AML-193 (cell line): ENCODE data around the gene CACNA1B.

Source experiments
- DNase-seq, 2 experiments: peaks; one replicate each; lab custom pipeline; 2025; lab: John Stamatoyannopoulos, UW

Gene CACNA1B

DNA sequence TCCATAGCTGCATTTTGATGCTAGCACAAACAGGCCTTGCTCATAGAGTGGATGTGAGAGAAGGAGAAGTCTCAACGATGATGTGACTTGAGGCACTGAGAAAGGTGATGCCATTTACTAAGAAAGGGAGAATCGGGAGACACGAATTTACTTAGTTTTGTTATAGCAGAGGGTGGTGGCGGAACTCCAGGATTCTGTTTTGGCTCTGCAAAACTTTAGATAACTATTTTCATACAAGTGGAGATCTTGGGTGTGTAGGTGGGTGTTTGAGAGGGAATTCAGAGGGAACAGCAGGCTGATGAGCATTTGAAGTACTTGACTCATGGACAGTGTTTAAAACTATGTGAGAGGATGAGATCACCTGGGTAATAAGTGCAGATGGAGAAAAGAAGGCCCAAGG, 43.2 kb downstream of the CACNA1B start:
- no peak for DNase-seq

DNA sequence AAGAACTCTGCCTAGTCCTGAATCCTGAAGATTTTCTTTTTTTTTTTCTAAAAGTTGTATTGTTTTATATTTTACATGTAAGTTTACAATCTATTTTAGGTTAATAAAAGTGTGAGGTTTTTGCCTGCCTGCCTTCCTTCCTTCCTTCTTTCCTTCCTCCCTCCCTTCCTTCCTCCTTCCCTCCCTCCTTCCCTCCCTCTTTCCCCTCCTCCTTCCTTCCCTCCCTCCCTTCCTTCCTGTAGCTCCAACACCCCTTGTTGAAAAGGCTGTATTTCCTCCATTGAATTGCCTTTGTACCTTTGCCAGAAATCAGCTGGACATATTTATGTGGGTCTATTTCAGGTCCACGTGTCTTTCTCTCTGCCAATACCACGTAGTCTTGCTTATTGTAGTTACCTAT, 46.6 kb downstream of the CACNA1B start:
- DNase-seq: no peak

DNA sequence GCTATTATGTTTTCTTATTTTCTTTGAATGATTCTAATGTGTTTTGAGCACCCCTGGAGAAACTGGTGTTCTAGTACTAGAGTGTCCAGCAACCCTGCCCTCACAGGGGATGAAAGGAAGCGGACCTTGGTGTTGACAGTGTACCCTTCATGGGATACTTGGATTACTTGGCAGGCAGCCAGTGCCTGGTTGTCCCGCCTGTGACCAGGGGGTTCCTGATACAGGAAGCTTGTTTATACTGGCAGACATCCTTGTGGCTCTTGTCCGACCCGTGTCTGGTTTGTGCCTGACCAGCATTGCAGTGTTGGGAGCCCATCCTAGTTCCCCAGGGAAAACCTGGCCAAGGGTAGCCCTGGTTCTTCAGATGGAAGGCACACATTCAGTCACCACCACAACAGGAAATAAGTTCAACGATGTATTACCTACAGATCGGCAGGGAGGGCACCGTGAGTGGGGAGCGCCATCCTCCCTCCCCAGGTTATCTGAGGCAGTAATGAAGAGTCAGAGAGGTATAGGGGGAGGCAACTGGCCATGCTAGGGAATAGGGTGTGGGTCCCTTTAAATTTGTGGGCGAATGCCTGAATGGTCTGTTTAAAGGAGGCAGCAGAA, 47.3 kb downstream of the CACNA1B start:
- DNase-seq: no peak

DNA sequence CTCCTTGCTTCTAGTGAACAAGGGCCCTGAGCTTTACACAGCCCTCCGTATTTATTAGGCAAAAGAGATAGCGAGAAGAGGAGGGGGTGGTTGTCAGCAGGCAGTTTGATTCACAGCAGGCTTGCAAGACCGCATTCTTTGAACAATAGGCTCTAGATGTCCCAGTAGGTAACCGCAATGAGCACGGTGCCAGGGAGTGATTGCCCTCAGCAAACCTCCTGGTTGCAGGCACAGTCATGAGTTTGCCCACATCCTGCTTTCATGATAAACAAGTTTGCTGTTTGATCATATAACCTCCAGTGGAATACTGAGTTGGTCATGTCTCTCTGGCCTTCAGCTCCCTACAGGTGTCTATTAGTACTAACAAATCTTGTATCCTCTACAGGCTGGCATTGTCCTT, 66.1 kb downstream of the CACNA1B start:
- DNase-seq: no peak

DNA sequence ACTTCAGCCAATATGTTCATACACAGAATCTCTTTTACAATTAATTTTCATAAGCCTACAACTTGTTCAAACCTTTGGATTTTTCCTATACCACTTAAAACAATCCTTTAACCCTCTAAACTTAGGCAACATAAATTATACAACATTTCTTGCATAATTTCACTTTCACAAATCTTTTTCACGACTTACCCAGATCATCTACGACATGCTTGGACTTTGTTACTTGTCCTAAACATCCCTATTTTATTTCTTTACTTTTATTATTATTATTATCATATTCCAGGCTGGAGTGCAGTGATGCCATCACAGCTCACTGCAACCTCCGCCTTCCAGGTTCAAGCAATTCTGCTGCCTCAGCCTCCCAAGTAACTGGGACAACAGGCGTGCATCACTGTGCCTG, 68.0 kb downstream of the CACNA1B start:
- DNase-seq: no peak

DNA sequence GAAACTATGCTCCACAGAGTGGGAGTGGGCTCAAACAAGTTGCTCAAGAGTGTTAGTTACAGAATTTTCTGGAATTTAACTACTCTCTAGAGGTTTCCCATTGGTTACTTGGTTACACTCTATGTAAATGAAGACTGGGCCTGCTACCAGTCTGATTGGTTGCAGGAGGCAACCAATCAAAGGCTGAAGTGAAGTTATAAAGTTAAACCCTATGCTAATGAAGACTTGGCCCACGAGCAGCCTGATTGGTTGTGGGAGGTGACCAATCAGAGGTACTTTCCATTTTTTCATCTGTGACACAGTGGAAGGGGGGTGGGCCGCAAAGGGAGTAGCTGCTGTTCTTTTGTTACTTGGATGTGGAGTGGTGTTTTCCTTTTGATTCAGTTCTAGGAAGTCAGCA, 69.4 kb downstream of the CACNA1B start:
- DNase-seq: no peak

DNA sequence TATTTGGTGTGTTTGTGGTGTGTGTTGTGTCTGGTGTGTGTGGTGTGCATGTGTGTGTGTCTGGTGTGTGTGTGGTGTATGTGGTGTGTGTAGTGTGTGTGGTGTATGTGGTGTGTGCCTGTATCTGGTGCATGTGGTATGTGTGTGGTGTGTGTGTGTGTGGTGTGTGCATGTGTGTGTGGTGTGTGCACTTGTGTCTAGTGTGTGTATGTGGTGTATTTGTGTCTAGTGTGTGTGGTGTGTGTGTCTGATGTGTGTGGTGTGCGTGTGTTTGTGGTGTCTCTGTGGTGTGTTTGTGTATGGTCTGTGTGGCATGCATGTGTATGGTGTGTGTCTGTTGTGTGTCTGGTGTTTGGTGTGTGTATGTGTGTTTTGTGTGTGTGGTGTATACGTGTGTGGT, 71.1 kb downstream of the CACNA1B start:
- no peak for DNase-seq

DNA sequence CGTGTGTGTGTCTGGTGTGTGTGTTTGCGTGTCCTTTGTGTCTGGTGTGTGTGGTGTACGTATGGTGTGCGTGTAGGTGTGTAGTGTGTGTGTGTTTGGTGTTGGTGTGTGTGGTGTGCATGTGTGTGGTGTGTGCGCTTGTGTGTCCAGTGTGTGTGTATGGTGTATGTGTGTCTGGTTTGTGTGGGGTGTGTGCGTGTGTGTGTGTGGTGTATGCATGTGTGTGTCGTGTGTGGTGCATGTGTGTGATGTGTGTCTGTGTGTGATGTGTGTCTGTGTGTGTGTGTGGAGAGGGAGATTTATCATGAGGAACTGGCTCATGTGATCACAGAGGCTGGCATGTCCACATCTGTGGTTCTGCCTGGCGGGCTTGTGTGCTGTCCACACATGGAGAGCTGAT, 71.7 kb downstream of the CACNA1B start:
- no peak for DNase-seq

DNA sequence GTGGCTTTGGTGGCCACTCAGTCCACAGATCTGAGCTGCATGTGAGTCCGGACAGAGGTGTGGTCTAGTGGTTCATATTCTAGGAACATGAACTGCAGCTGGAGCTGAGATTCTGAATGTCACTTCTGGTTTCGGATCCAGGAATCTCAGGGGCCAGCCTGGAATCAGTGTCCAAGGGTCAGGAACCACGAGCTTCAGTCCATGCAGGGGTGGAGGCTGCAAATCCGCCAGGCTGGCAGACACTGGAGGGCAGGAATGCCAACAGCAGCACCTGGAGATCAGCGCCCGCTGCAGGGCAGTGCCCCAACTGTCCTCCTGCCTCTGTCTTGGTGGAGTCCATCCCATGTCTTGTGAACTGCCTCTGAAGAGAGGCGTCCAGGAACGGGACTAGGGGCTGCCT, 73.5 kb downstream of the CACNA1B start:
- no peak for DNase-seq

DNA sequence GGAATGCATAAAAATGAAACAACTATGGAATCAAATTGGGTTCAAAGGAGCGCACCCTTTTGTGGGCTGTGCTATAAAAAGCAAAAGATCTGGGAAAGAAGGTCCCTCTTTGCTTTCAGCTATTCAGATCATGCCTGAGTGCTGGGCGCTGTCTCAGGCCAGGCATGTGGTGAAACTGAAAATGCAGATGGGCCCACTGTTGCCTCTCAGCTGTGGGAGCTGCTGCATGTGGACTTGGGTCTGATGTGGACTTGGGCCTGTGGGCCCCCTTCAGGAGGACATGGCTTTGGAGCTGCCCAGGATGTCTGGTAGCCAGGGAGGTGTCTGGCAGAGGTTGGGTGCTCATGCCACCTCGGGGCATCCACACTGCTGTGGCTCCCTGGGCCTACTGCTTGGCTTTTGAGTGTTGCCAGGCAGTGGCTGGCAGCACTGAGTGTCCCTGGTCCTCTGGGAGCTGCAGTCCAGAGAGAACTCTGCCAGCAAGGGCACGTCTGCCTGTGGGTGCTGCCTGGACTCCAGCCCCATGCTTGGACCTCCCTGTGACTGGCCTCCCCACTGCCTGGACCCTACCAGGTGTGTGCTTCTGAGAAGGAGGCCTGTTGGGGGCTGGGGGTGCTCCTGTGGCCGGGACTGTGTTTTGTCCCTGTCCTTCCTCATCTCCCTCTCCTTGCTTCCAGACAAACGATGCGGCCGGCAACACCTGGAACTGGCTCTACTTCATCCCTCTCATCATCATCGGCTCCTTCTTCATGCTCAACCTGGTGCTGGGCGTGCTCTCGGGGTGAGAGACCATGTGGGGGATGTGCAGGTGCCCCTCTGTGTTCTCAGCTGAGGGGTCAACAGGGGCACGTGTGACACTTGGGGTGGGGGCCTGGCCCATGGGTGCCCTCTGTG, 74.3 kb downstream of the CACNA1B start:
- DNase-seq: no peak

DNA sequence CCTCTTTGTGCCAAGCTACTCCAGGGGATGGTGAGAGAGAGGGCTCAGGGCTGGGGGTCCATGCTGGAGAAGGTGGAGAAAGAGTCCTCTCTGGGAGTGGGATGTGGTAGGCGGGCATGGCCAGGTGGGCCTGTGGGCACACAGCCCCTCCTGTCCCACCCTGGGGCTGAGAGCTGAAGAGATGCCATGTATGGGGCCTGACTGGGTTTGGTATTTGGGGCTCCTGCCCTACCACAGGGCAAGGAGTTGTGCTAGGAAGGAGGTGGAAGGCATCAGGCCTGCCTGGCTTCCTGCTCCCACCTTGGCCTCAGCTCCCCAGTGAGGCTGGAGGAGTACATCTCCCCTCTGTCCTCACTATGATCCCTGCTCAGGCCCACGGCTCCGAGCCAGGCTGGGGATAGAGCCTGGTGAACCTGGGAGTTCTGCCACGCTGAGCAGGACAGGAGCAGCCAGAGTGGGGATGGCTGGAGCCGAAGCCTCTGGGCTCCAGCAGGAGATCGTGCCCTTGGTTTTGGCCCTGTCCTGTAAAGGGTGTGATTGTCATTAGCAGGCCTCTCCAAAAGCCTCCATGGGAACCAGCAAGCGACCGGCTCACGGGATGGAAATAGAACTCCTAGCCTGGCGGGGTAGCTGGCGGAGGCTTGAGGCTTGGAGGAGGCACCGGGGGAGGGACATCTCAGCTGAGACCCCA, 75.5 kb downstream of the CACNA1B start:
- DNase-seq: no peak

DNA sequence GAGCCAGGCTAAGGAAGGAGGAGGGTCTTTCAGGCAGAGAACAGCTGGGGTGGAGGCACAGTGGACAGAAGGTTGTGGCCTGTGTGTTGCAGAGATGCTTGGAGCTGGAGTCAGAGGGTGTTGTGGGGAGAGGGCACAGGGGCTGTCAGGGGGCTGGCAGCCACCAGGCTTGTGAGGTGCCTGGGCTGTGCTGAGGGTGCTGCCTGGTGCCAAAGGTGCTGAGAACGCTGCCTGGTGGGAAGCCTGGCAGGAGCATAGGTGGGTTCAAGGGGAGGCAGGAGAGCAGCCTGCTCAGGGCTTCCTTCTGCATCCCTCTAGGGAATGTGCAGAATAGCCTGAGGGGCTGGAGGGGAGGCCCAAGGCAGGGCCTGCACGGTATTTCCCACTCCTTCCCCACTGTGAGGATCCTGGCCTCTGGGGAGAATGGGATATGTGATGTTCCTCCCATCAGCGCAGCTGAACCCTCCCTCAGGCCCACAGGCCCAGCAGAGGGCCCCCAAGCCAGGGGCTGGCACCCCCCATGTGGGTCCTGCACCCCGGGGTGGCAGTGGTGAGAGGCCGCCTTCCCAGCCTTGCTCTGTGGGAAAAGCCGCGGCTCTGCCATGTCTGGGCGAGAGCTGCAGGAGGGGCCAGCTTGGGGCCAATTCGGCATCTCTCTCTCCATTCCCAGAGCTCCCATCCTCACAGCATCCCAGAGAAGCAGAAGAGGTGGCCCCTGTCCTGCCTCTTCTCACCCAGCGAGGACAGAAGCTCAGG, 76.3 kb downstream of the CACNA1B start:
- no peak for DNase-seq

DNA sequence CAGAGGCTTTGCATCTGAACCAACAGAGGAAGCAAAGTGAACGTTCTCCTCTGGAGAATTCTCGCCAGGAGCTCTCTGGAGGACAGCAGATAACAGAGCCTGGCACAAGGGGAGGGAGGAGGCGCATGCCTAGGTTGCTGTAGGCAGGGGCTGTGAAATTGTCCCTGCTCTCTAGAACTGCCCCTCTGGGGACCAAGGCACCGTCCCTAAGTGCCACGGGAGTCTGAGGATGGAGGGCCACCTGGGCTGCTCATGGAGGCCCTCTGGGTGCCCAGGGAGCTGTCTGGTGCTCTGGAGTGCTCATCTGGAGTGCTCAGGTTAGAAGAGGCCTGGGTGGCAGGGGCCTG, 77.6 kb downstream of the CACNA1B start:
- DNase-seq: no peak

DNA sequence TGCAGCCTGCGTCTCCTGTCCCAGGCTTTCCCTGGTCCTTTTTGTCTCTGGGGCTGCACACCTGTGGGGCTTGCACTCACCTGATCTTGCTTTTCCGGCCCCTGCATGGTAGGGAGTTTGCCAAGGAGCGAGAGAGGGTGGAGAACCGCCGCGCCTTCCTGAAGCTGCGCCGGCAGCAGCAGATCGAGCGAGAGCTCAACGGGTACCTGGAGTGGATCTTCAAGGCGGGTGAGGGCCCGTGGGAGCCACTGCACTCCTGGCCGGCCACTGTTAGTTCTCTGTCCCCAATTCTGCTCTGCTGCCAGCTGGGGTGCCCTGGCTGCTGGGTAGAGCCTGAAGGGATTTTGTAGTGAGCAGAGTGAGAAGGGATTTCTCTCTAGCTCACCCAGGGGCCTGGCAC, 78.0 kb downstream of the CACNA1B start:
- no peak for DNase-seq

DNA sequence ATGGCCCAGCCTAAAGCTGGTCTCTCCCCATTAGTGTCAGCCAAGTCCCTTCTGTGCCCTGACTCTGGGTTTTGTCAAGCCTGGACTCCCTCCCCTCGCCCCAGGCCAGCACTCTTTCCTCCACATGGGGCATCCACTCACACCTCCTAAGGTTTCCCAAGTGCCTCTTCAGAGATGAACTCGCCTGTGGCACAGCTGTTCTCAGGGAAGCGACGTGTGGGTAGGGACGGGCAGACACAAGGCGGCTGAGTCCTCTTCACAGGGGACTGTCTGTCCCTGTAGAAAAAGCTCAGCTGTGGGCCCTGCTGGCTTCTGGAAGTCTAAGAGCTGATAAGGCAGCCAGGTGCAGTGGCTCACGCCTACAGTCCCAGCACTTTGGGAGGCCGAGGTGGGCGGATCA, 78.5 kb downstream of the CACNA1B start:
- no peak for DNase-seq

DNA sequence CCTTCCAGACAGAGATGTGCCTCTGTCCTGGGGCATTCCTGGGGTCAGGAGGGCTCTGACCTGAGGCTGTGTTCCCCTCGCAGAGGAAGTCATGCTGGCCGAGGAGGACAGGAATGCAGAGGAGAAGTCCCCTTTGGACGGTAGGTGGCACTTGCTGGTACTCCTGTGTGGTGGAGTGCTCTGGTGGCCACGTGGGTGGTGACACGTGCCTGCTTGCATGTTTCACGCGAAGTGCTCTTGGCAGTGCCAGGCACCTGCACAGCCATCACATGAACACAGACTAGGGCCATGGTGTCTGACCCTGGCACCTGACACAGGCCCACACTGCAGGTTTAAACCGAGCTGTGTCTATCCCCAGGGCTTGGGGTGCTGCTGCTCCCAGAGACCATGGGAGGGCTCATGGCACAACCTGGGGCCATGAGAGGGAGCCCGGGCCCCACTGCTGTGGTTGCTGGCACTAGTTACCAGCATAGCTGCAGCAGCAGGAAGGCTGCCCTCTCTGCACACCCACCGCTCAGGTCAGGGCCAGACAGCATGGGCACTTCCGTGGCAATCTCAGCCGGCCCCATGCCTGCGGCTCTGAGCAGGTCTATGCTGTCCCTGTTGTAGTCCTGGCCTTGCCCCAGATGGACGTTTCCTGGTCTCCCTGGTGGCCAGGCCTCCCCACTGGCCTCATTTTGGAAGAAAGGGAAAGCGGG, 79.3 kb downstream of the CACNA1B start:
- DNase-seq: no peak

DNA sequence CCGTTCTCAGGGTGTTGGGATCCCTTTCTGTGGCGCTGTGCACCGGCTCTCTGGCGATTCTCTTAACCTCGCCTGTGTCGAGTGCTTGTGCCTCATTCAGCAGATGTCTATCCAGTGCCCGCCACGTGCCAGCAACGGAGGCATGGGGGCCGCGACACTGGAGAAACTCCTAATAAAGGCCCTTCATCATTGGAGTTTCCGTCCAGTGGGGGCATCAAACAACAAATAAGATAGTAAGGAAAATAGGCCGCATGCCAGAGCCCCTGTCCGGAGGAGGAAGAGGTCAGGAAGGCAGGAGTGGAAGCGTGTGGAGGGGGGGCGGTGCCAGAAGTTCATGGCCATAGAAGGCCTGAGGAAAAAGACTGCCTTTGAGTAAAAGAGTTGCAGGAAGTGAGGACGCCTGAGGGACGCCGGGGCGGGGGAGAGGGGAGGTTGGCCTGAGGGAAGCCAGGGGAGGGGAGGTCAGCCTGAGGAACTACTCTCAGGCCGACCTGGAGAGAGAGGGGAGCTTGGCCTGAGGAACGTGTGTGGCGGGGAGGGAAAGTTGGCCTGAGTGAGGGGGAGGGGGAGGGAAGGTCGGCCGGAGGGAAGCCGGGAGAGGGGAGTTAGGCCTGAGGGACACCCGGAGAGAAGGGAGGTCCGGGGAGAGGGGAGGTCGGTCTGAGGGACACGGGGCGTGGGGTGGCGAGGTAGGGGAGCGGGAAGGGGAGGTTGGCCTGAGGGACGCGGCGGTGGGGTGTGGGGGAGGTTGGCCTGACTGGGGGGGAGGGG, 82.2 kb downstream of the CACNA1B start:
- DNase-seq: no peak

DNA sequence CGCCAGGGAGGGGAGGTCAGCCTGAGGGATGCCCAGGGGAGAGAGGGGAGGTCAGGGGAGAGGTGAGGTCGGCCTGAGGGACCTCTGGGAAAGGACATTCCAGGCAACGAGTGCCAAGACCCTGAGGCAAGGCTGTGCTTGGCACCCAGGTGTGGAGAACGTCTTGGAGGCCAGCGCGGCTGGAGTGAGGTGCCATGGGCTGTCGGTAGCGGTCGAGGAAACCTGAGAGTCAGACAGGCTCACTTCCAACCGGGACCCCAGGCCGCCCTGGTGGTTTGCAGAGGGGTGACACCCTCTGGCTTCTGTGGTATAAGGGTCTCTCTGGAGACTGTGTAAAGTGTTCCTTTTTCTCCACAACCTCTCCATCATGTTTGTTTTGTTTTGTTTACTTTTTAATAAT, 82.9 kb downstream of the CACNA1B start:
- DNase-seq: no peak

DNA sequence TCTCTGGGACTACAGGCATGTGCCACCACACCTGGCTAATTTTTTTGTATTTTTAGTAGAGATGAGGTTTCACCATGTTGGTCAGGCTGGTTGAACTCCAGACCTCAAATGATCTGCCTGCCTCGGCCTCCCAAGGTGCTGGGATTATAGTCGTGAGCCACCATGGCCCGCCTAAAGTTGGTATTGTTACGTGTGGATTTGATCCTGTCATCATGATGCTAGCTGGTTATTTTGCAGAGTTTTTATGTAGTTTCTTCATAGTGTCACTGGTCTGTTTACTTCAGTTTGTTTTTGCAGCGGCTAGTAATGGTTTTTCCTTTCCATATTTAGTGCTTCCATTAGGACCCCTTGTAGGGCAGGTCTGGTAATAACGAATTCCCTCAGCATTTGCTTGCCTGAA, 85.9 kb downstream of the CACNA1B start:
- DNase-seq: no peak

DNA sequence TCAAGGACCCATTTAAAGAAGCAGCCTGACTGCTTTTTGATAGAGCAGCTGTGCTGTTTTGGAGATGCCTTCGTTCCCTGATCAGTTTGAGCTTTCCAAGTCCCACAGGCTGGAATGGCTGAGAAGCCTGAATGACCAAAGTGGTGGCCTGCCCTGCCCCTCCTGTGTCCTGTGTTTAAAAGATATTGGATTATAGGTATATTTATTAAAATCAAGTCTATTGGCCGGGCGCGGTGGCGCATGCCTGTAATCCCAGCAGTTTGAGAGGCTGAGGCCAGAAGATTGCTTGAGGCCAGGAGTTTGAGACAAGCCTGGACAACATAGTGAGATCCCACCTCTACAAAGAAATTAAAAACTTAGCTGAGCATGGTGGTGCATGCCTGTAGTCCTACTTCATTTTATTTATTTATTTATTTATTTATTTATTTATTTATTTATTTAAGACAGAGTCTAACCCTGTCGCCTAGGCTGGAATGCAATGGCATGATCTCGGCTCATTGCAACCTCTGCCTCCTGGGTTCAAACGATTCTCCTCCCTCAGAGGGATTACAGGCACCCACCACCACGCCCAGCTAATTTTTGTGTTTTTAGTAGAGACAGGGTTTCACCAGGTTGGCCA, 87.7 kb downstream of the CACNA1B start:
- no peak for DNase-seq
